ENCODE results near the gene CNTLN.

GRCh38 chr9:17090041-17090440 lies 44.8 kb upstream of the CNTLN start:
- no peak for TF ChIP-seq EZH2 (IDR thresholded peaks at IDR 0.05; ENCODE audit: low read depth, low read length, severe bottlenecking)
- no peak for TF ChIP-seq MAX (IDR thresholded peaks at IDR 0.05)
- TF ChIP-seq CTCF (IDR thresholded peaks at IDR 0.05; ENCODE audit: control extremely low read depth in 1 of 3, insufficient read depth in 1 of 3, low read depth in 1 of 3, low read length in 3 of 3) = no peak
- TF ChIP-seq POLR2A (IDR thresholded peaks at IDR 0.05; ENCODE audit: control extremely low read depth in 1 of 2, low read depth in 2 of 2, low read length in 2 of 2) = no peak
- no peak for TF ChIP-seq EP300 (IDR thresholded peaks at IDR 0.05; ENCODE audit: borderline replicate concordance in 1 of 2, low read depth in 2 of 2, low read length in 2 of 2)
- TF ChIP-seq POLR2AphosphoS5 (IDR thresholded peaks at IDR 0.05; ENCODE audit: low read depth, low read length) = no peak
- no peak for TF ChIP-seq TBP (IDR thresholded peaks at IDR 0.05; ENCODE audit: low read depth, low read length)
- no peak for TF ChIP-seq CEBPB (IDR thresholded peaks at IDR 0.05; ENCODE audit: low read depth, low read length)
- no peak for TF ChIP-seq SIN3A (conservative IDR thresholded peaks at IDR 0.05 in 1 of 2, IDR thresholded peaks at IDR 0.05 in 1 of 2; ENCODE audit: low read depth in 1 of 2, low read length in 2 of 2)
- TF ChIP-seq NRF1 (IDR thresholded peaks at IDR 0.05; ENCODE audit: low read depth, low read length) = no peak
- no peak for TF ChIP-seq GABPA (IDR thresholded peaks at IDR 0.05; ENCODE audit: borderline replicate concordance, insufficient read depth, low read length)
- TF ChIP-seq PHF8 (conservative IDR thresholded peaks at IDR 0.05; ENCODE audit: low read depth, low read length) = no peak
- TF ChIP-seq USF2 (IDR thresholded peaks at IDR 0.05; ENCODE audit: low read length) = no peak
- no peak for TF ChIP-seq ASH2L (IDR thresholded peaks at IDR 0.05; ENCODE audit: low read length)
